Mesendoderm (in vitro differentiated cells): ENCODE measurements around the gene SASH1.
A peak's percentile ranks its signal among the peaks of the same experiment; 100 is the strongest.

Source experiments
- DNase-seq: peaks from one replicate; pipeline ENCODE4 v3.0.0; 2013
- H2AK5ac ChIP-seq: 2 replicates; pipeline ENCODE4 v1.6.1; 2013; ENCODE audit warnings: low read length, inconsistent platforms
- H2BK120ac ChIP-seq: 2 replicates; pipeline ENCODE4 v1.6.1; 2013; ENCODE audit warnings: low read depth, mild to moderate bottlenecking, low read length, moderate library complexity, mixed read lengths
- H2BK15ac ChIP-seq: replicated peaks from 2 replicates; pipeline ENCODE4 v1.6.1; 2013; ENCODE audit warnings: low read depth, mild to moderate bottlenecking, moderate library complexity
- H2BK5ac ChIP-seq: 2 replicates; pipeline ENCODE4 v1.6.1; 2013; ENCODE audit warnings: low read length, inconsistent platforms
- H3K18ac ChIP-seq: 2 replicates; pipeline ENCODE4 v1.6.1; 2013; ENCODE audit warnings: mild to moderate bottlenecking, low read length, mixed read lengths
- H3K23ac ChIP-seq: one replicate; pipeline ENCODE4 v1.6.1; 2013; ENCODE audit warnings: low read length
- H3K27ac ChIP-seq: 2 replicates; pipeline ENCODE4 v1.5.1; 2013; ENCODE audit warnings: low read depth, mild to moderate bottlenecking, inconsistent platforms, low read length, moderate library complexity
- H3K27me3 ChIP-seq: 2 replicates; pipeline ENCODE4 v1.6.1; 2013; ENCODE audit warnings: low read length, control low read depth, mild to moderate bottlenecking, inconsistent platforms; ENCODE audit not compliant: insufficient read depth, poor library complexity
- H3K36me3 ChIP-seq: 2 replicates; pipeline ENCODE4 v1.6.1; 2013; ENCODE audit warnings: low read length, inconsistent platforms; ENCODE audit not compliant: control insufficient read depth, insufficient read depth
- H3K4ac ChIP-seq: one replicate; pipeline ENCODE4 v1.6.1; 2013; ENCODE audit warnings: low read depth, mild to moderate bottlenecking, low read length, moderate library complexity
- H3K4me1 ChIP-seq: 2 replicates; pipeline ENCODE4 v1.6.1; 2013; ENCODE audit warnings: low read depth, low read length, inconsistent platforms; ENCODE audit not compliant: control insufficient read depth
- H3K4me2 ChIP-seq: 2 replicates; pipeline ENCODE4 v1.6.1; 2013; ENCODE audit warnings: low read length
- H3K4me3 ChIP-seq: 2 replicates; pipeline ENCODE4 v1.5.1; 2013; ENCODE audit warnings: mild to moderate bottlenecking, low read length
- H3K56ac ChIP-seq: one replicate; pipeline ENCODE4 v1.6.1; 2013; ENCODE audit warnings: low read length
- H3K79me1 ChIP-seq: 2 replicates; pipeline ENCODE4 v1.6.1; 2013; ENCODE audit warnings: low read length, inconsistent platforms
- H3K79me2 ChIP-seq: 2 replicates; pipeline ENCODE4 v1.6.1; 2013; ENCODE audit warnings: mild to moderate bottlenecking, low read length; ENCODE audit not compliant: control insufficient read depth, insufficient read depth
- H3K9ac ChIP-seq: 2 replicates; pipeline ENCODE4 v1.6.1; 2013; ENCODE audit warnings: low read length, inconsistent platforms
- H4K5ac ChIP-seq: one replicate; pipeline ENCODE4 v1.6.1; 2013; ENCODE audit warnings: low read length
- H4K8ac ChIP-seq: one replicate; pipeline ENCODE4 v1.6.1; 2013; ENCODE audit warnings: low read depth, mild to moderate bottlenecking, control low read depth, low read length, moderate library complexity
- WGBS: extraction: QIAGEN DNeasy Blood & Tissue Kit; methylation state at CpG from one replicate; pipeline ENCODE4 v1.1.7; 2013; ENCODE audit warnings: low lambda C conversion rate, missing lambda C conversion rate; ENCODE audit not compliant: insufficient coverage; ENCODE audit errors: extremely low coverage; 5-methylcytosine and 5-hydroxymethylcytosine counted together

SASH1 gene

GRCh38 chr6:148559848-148560433, 217.3 kb downstream of the SASH1 start:
- peak; percentile 59 for DNase-seq
- no peak overlapping the region for H2BK5ac ChIP-seq
- H3K79me1 ChIP-seq, result no peaks in the 10 kb centered on the region
- no peaks in the 10 kb centered on the region for H3K4me1 ChIP-seq
- H3K27ac ChIP-seq, result no peak overlapping the region
- H2BK120ac ChIP-seq, result no peak overlapping the region
- no peak overlapping the region for H2AK5ac ChIP-seq
- peak overlapping the region; percentile 57 for H3K9ac ChIP-seq
- H3K4me3 ChIP-seq, result no peak overlapping the region
- H3K56ac ChIP-seq, result peak overlapping the region; percentile 70
- peak overlapping the region; percentile 66 for H3K23ac ChIP-seq
- no peaks in the 10 kb centered on the region for H3K36me3 ChIP-seq
- H3K4me2 ChIP-seq, result peak overlapping the region; percentile 97
- no peak overlapping the region for H4K5ac ChIP-seq
- WGBS, result no CpG with 5 or more reads among the region's 46 CpGs
- H4K8ac ChIP-seq, result no peak overlapping the region
- no peaks in the 10 kb centered on the region for H3K79me2 ChIP-seq
- H2BK15ac ChIP-seq, result no peak overlapping the region
- no peak overlapping the region for H3K18ac ChIP-seq
- no peak overlapping the region for H3K4ac ChIP-seq
- H3K27me3 ChIP-seq, result no peaks in the 10 kb centered on the region

- Histone ChIP-seq H4K8ac (no peak overlapping the region), H3K79me1 (no peaks in the 10 kb centered on the region), H3K4me2 (no peak overlapping the region), H3K18ac (no peak overlapping the region), H3K4me1 (no peaks in the 10 kb centered on the region), H2BK15ac (no peak overlapping the region), H4K5ac (no peak overlapping the region), H2BK5ac (no peak overlapping the region), H3K56ac (no peak overlapping the region), H2AK5ac (no peak overlapping the region), H3K27ac (no peak overlapping the region), H3K27me3 (no peaks in the 10 kb centered on the region), H3K4ac (no peak overlapping the region), H3K9ac (no peak overlapping the region), H3K23ac (no peak overlapping the region), H2BK120ac (no peak overlapping the region), H3K36me3 (no peaks in the 10 kb centered on the region), H3K4me3 (no peak overlapping the region), H3K79me2 (no peaks in the 10 kb centered on the region)
- WGBS, result no CpG with 5 or more reads among the region's 6 CpGs
- DNase-seq, result no peak
These were observed 219.0 kb downstream of the SASH1 start for GRCh38 chr6:148561629-148562028.

GRCh38 chr6:148563066-148563465, 220.4 kb downstream of the SASH1 start:
- no peak overlapping the region for H3K23ac ChIP-seq
- H3K4me3 ChIP-seq, result no peak overlapping the region
- H3K9ac ChIP-seq, result no peak overlapping the region
- H3K79me1 ChIP-seq, result no peaks in the 10 kb centered on the region
- no peak overlapping the region for H2BK5ac ChIP-seq
- DNase-seq, result no peak
- H3K27ac ChIP-seq, result no peak overlapping the region
- H4K5ac ChIP-seq, result no peak overlapping the region
- no peak overlapping the region for H4K8ac ChIP-seq
- H3K79me2 ChIP-seq, result no peaks in the 10 kb centered on the region
- no peaks in the 10 kb centered on the region for H3K4me1 ChIP-seq
- no peaks in the 10 kb centered on the region for H3K36me3 ChIP-seq
- no peak overlapping the region for H3K4me2 ChIP-seq
- no peak overlapping the region for H3K56ac ChIP-seq
- WGBS, result no CpG with 5 or more reads among the region's 5 CpGs
- no peak overlapping the region for H2BK120ac ChIP-seq
- no peak overlapping the region for H2BK15ac ChIP-seq
- no peak overlapping the region for H2AK5ac ChIP-seq
- H3K18ac ChIP-seq, result no peak overlapping the region
- H3K4ac ChIP-seq, result no peak overlapping the region
- H3K27me3 ChIP-seq, result no peaks in the 10 kb centered on the region

GRCh38 chr6:148564494-148565035, 221.9 kb downstream of the SASH1 start:
- H2BK15ac ChIP-seq, result no peak overlapping the region
- H3K4ac ChIP-seq, result no peak overlapping the region
- no peak overlapping the region for H3K9ac ChIP-seq
- H3K4me3 ChIP-seq, result no peak overlapping the region
- H3K23ac ChIP-seq, result no peak overlapping the region
- no peak overlapping the region for H4K5ac ChIP-seq
- H3K36me3 ChIP-seq, result no peaks in the 10 kb centered on the region
- H3K4me1 ChIP-seq, result no peaks in the 10 kb centered on the region
- H3K27ac ChIP-seq, result no peak overlapping the region
- no peak overlapping the region for H2BK5ac ChIP-seq
- no peak overlapping the region for H3K18ac ChIP-seq
- no peak for DNase-seq
- H3K27me3 ChIP-seq, result no peaks in the 10 kb centered on the region
- H3K4me2 ChIP-seq, result no peak overlapping the region
- no peaks in the 10 kb centered on the region for H3K79me2 ChIP-seq
- no peak overlapping the region for H2BK120ac ChIP-seq
- no peak overlapping the region for H3K56ac ChIP-seq
- no peak overlapping the region for H4K8ac ChIP-seq
- H3K79me1 ChIP-seq, result no peaks in the 10 kb centered on the region
- no peak overlapping the region for H2AK5ac ChIP-seq
- no CpG with 5 or more reads among the region's 9 CpGs for WGBS

GRCh38 chr6:148565321-148565926, 222.8 kb downstream of the SASH1 start:
- Histone ChIP-seq H3K79me2 (no peaks in the 10 kb centered on the region), H3K27me3 (no peaks in the 10 kb centered on the region), H3K56ac (no peak overlapping the region), H3K9ac (no peak overlapping the region), H3K4ac (no peak overlapping the region), H3K23ac (no peak overlapping the region), H4K5ac (no peak overlapping the region), H3K27ac (no peak overlapping the region), H3K18ac (no peak overlapping the region), H4K8ac (no peak overlapping the region), H2BK5ac (no peak overlapping the region), H3K4me1 (no peaks in the 10 kb centered on the region), H3K36me3 (no peaks in the 10 kb centered on the region), H3K4me3 (no peak overlapping the region), H2BK15ac (no peak overlapping the region), H3K4me2 (no peak overlapping the region), H3K79me1 (no peaks in the 10 kb centered on the region), H2AK5ac (no peak overlapping the region), H2BK120ac (no peak overlapping the region)
- no CpG with 5 or more reads among the region's 8 CpGs for WGBS
- DNase-seq, result no peak
